Astrocyte of the spinal cord (primary cell): ENCODE measurements around the gene MGAM2.
"Not testable (repeated sequence)": the region's sequence is repeated elsewhere in the genome, so short reads cannot be mapped to it uniquely, and the experiment has no call there.

Experiments
- DNase-seq: peaks from one replicate; pipeline ENCODE4 v3.0.0; 2011; ENCODE audit warnings: low read depth, low spot score
- H3K4me3 ChIP-seq: 2 replicates; pipeline ENCODE4 v1.5.1; 2011; ENCODE audit warnings: low read depth, mild to moderate bottlenecking, low read length, moderate library complexity
- CTCF ChIP-seq: IDR thresholded peaks from 2 replicates; pipeline ENCODE4 v1.5.1; 2012; ENCODE audit warnings: low read depth, mild to moderate bottlenecking, low read length, inconsistent platforms
- in situ Hi-C: cut with HindIII; loops from 2 replicates; pipeline ENCODE4 v1.10.0; 2017; ENCODE audit warnings: low sequenced_read_pairs

MGAM2 gene

GRCh38 chr7:142100634-142101033 lies 10.9 kb upstream of the MGAM2 start:
- in situ Hi-C loops, result no loop called here
- DNase-seq, result no peak
- no peak for TF ChIP-seq CTCF
- no peak overlapping the region for H3K4me3 ChIP-seq

- H3K4me3 ChIP-seq, in situ Hi-C loops, DNase-seq: not testable (repeated sequence)
These were observed 9.7 kb upstream of the MGAM2 start for GRCh38 chr7:142101794-142102193.

GRCh38 chr7:142104550-142105527 lies 6.7 kb upstream of the MGAM2 start:
- H3K4me3 ChIP-seq, result no peak overlapping the region
- TF ChIP-seq CTCF, result no peak
- DNase-seq, result no peak
- in situ Hi-C loops, result no loop called here

GRCh38 chr7:142108728-142109505 lies 2.6 kb upstream of the MGAM2 start:
- in situ Hi-C loops, result no loop called here

GRCh38 chr7:142110098-142110497 lies 1.4 kb upstream of the MGAM2 start:
- in situ Hi-C loops, result no loop called here
- DNase-seq, result no peak
- TF ChIP-seq CTCF, result no peak
- H3K4me3 ChIP-seq, result no peak overlapping the region

More at GRCh38 chr7:142108728-142109505, 2.6 kb upstream of the MGAM2 start:
- H3K4me3 ChIP-seq, result no peak overlapping the region
- DNase-seq, result no peak
- TF ChIP-seq CTCF, result no peak

GRCh38 chr7:142110638-142111037 lies 880 bp upstream of the MGAM2 start:
- no peak for TF ChIP-seq CTCF
- in situ Hi-C loops, result no loop called here
- no peak overlapping the region for H3K4me3 ChIP-seq
- no peak for DNase-seq

GRCh38 chr7:142112086-142112485 lies 568 bp downstream of the MGAM2 start:
- no peak for TF ChIP-seq CTCF
- no peak overlapping the region for H3K4me3 ChIP-seq
- in situ Hi-C loops, result no loop called here
- DNase-seq, result no peak
